Measurements from ENCODE around the gene CREB3L2.

GRCh38 chr7:137873524-137873923, 128.4 kb downstream of the CREB3L2 start:
- no peak for TF ChIP-seq NFYB (CRISPR knock-in tag; conservative IDR thresholded peaks at IDR 0.05; ENCODE audit: low read depth)
- no peak for TF ChIP-seq CTCF (IDR thresholded peaks at IDR 0.05)
- TF ChIP-seq, protein P1, sequence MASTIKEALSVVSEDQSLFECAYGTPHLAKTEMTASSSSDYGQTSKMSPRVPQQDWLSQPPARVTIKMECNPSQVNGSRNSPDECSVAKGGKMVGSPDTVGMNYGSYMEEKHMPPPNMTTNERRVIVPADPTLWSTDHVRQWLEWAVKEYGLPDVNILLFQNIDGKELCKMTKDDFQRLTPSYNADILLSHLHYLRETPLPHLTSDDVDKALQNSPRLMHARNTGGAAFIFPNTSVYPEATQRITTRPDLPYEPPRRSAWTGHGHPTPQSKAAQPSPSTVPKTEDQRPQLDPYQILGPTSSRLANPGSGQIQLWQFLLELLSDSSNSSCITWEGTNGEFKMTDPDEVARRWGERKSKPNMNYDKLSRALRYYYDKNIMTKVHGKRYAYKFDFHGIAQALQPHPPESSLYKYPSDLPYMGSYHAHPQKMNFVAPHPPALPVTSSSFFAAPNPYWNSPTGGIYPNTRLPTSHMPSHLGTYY (CRISPR knock-in tag; IDR thresholded peaks at IDR 0.05), result no peak
- TF ChIP-seq SP1 (CRISPR knock-in tag; conservative IDR thresholded peaks at IDR 0.05), result no peak
- TF ChIP-seq KAT7 (CRISPR knock-in tag; IDR thresholded peaks at IDR 0.05; ENCODE audit: borderline replicate concordance), result no peak
- no peak for TF ChIP-seq CREB1 (CRISPR knock-in tag; IDR thresholded peaks at IDR 0.05)
- TF ChIP-seq, protein P2, sequence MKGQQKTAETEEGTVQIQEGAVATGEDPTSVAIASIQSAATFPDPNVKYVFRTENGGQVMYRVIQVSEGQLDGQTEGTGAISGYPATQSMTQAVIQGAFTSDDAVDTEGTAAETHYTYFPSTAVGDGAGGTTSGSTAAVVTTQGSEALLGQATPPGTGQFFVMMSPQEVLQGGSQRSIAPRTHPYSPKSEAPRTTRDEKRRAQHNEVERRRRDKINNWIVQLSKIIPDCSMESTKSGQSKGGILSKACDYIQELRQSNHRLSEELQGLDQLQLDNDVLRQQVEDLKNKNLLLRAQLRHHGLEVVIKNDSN (CRISPR knock-in tag; IDR thresholded peaks at IDR 0.05), result no peak
- TF ChIP-seq, protein P3, sequence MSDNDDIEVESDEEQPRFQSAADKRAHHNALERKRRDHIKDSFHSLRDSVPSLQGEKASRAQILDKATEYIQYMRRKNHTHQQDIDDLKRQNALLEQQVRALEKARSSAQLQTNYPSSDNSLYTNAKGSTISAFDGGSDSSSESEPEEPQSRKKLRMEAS (CRISPR knock-in tag; IDR thresholded peaks at IDR 0.05), result no peak
- no peak for TF ChIP-seq TCF7 (CRISPR knock-in tag; IDR thresholded peaks at IDR 0.05; ENCODE audit: low read depth)
- no peak for TF ChIP-seq CREM (CRISPR knock-in tag; IDR thresholded peaks at IDR 0.05)
